K562 (cell line): ENCODE measurements around the gene VAMP8. TPM values are rescaled to one million over a fixed set of nuclear protein-coding genes. Genes with fewer than 3 reads are reported as not detected.

ENCODE experiments used
- CCNT2 ChIP-seq: IDR thresholded peaks from 2 replicates; pipeline ENCODE4 v1.6.1; 2011; ENCODE audit warnings: borderline replicate concordance, low read depth, mild to moderate bottlenecking, moderate library complexity, mixed read lengths, low read length; ENCODE audit not compliant: insufficient read length; ENCODE audit errors: extremely low read depth
- EZH2 ChIP-seq: IDR thresholded peaks from 2 replicates; pipeline ENCODE4 v1.6.1; 2012; ENCODE audit warnings: low read depth, mild to moderate bottlenecking, inconsistent platforms, low read length, borderline replicate concordance
- MIER1 ChIP-seq: fragments of 450-650 bp; IDR thresholded peaks from 2 replicates; pipeline ENCODE4 v1.6.1; 2016; ENCODE audit warnings: antibody characterized with exemption, mild to moderate bottlenecking, low read depth
- OTX1 ChIP-seq: fragments of 450-650 bp; formaldehyde crosslinking; IDR thresholded peaks from 2 replicates; pipeline ENCODE4 v1.4.0; 2022; ENCODE audit warnings: mild to moderate bottlenecking
- PHB2 ChIP-seq: fragments of 450-650 bp; IDR thresholded peaks from 2 replicates; pipeline ENCODE4 v1.6.1; 2017; ENCODE audit warnings: low read depth
- RBM22 ChIP-seq: fragments of 200-400 bp; formaldehyde crosslinking; IDR thresholded peaks from 2 replicates; pipeline ENCODE4 v1.6.1; 2018; ENCODE audit warnings: low read length, low read depth; ENCODE audit not compliant: poor library complexity, severe bottlenecking
- SAP30 ChIP-seq: fragments of 200-600 bp; sonication (generic); IDR thresholded peaks from 2 replicates; pipeline ENCODE4 v1.6.1; 2012; ENCODE audit warnings: borderline replicate concordance, low read depth, mild to moderate bottlenecking, moderate library complexity, low read length, control low read depth, inconsistent platforms; ENCODE audit not compliant: insufficient read depth, poor library complexity, severe bottlenecking
- SMARCE1 ChIP-seq: fragments of 450-650 bp; IDR thresholded peaks from 2 replicates; pipeline ENCODE4 v1.7.1; 2016; ENCODE audit warnings: mild to moderate bottlenecking
- ZKSCAN8 ChIP-seq: fragments of 200-800 bp; sonication (Bioruptor generic); IDR thresholded peaks from 2 replicates; pipeline ENCODE4 v1.6.1; 2016; ENCODE audit warnings: missing genetic modification characterization, missing compliant biosample characterization
- ZNF274 ChIP-seq: IDR thresholded peaks from 2 replicates; pipeline ENCODE4 v1.6.1; 2011; ENCODE audit warnings: low read depth, mild to moderate bottlenecking, low read length, moderate library complexity, borderline replicate concordance
- ZNF347 ChIP-seq: fragments of 450-650 bp; formaldehyde crosslinking; IDR thresholded peaks from 2 replicates; pipeline ENCODE4 v1.4.0; 2020; ENCODE audit warnings: low read depth, mild to moderate bottlenecking, moderate library complexity
- ZNF589 ChIP-seq: fragments of 200-800 bp; sonication (Bioruptor generic); IDR thresholded peaks from 2 replicates; pipeline ENCODE4 v1.6.1; 2016; ENCODE audit warnings: low read depth, missing genetic modification characterization, missing compliant biosample characterization
- polyA plus RNA-seq, 8 experiments: library from polyadenylated mRNA; depleted of rRNA in 4 of 8; stranded (reverse) in 5 of 8; unstranded in 3 of 8; fragments of >200 nt; fragmentation: Nextera tagmentation in 2 of 8; fragmentation: Illumina TruSeq in 1 of 8; extraction: Ambion mirVana in 2 of 8; extraction: Trizol in 1 of 8; gene quantifications; 2 replicates each; pipeline versions ENCODE4 v1.2.1 to v1.2.3, GENCODE V29; 2011 to 2014; ENCODE audit warnings: inconsistent platforms in 1 of 8, missing spikeins in 1 of 8
- total RNA-seq, 7 experiments: library from RNA; depleted of rRNA in 6 of 7; stranded (reverse); fragments of >200 nt in 6 of 7; fragmentation: Illumina TruSeq in 2 of 7; extraction: Trizol in 2 of 7; gene quantifications; 2 replicates each; pipeline versions ENCODE4 v1.2.1 to v1.2.3, GENCODE V29; 2011 to 2021; ENCODE audit warnings: low replicate concordance in 1 of 7
- TF ChIP-seq, protein P1 (sequence below): sonication (generic); formaldehyde crosslinking; IDR thresholded peaks from 2 replicates; pipeline ENCODE4 v1.8.0; 2022; ENCODE audit warnings: missing genetic modification reagents, mild to moderate bottlenecking, borderline replicate concordance
- TF ChIP-seq, protein P2 (sequence below): fragments of 250-450 bp; sonication (Bioruptor Pico); IDR thresholded peaks from 2 replicates; pipeline ENCODE4 v1.8.0; 2021; ENCODE audit warnings: moderate library complexity, mild to moderate bottlenecking, inconsistent platforms
- TF ChIP-seq, protein P3 (sequence below): sonication (generic); formaldehyde crosslinking; IDR thresholded peaks from 2 replicates; pipeline ENCODE4 v1.8.0; 2022; ENCODE audit warnings: missing genetic modification reagents, mild to moderate bottlenecking, moderate library complexity, borderline replicate concordance

The VAMP8 gene
- total and polyA plus RNA-seq, 9 of the 15 experiments (the other 6 are each of a cell fraction or from before 2014, with no cell fraction given) = 107 to 571 (median 248) TPM

DNA sequence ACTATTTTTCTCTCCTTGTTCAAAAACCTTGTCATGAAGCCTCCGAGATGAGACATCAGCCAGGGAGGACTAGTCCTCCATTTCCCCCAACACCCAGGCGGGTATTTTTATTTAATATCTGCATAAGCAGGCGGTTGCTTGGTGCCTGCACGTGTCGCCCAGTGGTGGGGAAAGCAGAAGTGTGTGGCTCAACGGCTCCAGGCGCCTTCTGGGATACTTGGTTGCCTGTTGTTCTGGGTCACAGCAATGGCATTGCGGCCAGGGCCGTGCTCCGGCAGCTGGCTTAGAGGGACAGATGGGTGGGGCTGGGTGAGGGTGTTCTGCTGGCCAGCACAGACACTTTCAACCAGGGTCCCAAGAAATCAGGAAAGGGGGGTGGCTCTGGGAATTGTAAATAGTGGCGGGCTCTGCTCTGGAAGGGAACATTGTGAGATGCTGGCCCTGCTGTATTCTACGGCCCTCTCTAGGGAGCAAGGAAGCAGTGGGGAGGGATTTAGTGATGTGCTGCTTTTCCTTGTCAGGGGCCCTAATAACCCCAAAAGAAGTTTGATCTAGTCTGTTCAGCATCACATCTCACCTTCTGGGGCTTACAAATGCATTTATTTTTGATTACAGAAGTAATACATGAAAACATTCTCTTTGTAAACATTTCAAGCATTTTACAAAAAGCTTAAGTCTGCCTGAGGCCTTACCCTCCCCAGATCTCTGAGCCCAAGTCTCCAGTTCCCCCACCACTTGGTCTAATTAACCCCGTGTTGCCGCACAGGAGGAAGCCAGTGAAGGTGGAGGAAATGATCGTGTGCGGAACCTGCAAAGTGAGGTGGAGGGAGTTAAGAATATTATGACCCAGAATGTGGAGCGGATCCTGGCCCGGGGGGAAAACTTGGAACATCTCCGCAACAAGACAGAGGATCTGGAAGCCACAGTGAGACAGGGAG, 1.1 kb downstream of the VAMP8 start (continued):
- TF ChIP-seq RBM22 (no peak), ZNF274 (no peak), CCNT2 (no peak), EZH2 (no peak), SAP30 (no peak), SMARCE1 (no peak), PHB2 (no peak), ZNF589 (CRISPR knock-in tag) (no peak), ZNF347 (no peak), MIER1 (no peak), ZKSCAN8 (CRISPR knock-in tag) (no peak), OTX1 (CRISPR knock-in tag) (no peak)
- TF ChIP-seq, protein P1, sequence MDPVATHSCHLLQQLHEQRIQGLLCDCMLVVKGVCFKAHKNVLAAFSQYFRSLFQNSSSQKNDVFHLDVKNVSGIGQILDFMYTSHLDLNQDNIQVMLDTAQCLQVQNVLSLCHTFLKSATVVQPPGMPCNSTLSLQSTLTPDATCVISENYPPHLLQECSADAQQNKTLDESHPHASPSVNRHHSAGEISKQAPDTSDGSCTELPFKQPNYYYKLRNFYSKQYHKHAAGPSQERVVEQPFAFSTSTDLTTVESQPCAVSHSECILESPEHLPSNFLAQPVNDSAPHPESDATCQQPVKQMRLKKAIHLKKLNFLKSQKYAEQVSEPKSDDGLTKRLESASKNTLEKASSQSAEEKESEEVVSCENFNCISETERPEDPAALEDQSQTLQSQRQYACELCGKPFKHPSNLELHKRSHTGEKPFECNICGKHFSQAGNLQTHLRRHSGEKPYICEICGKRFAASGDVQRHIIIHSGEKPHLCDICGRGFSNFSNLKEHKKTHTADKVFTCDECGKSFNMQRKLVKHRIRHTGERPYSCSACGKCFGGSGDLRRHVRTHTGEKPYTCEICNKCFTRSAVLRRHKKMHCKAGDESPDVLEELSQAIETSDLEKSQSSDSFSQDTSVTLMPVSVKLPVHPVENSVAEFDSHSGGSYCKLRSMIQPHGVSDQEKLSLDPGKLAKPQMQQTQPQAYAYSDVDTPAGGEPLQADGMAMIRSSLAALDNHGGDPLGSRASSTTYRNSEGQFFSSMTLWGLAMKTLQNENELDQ (CRISPR knock-in tag) = no peak
- TF ChIP-seq, protein P2, sequence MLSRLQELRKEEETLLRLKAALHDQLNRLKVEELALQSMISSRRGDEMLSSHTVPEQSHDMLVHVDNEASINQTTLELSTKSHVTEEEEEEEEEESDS (CRISPR knock-in tag) = no peak
- TF ChIP-seq, protein P3, sequence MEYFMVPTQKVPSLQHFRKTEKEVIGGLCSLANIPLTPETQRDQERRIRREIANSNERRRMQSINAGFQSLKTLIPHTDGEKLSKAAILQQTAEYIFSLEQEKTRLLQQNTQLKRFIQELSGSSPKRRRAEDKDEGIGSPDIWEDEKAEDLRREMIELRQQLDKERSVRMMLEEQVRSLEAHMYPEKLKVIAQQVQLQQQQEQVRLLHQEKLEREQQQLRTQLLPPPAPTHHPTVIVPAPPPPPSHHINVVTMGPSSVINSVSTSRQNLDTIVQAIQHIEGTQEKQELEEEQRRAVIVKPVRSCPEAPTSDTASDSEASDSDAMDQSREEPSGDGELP = no peak; the same call in 1 of the 2 replicates
